Measurements from ENCODE around the gene KRTAP5-7. TPM values are rescaled to one million over a fixed set of nuclear protein-coding genes. Genes with fewer than 3 reads are reported as not detected.

The KRTAP5-7 gene
- total RNA-seq, 2 experiments from 2014 or later = not detected

- H3K9me3 Mint-ChIP-seq = no peaks in the 10 kb centered on the region
- CTCF ChIA-PET = no interaction called here
- H3K27ac Mint-ChIP-seq = no peak overlapping the region
Observed at GRCh38 chr11:71555508-71555907, 28.4 kb downstream of the KRTAP5-7 start.

GRCh38 chr11:71556018-71556417 is 29.0 kb downstream of the KRTAP5-7 start:
- Mint-ChIP-seq H3K27ac (no peak overlapping the region), H3K9me3 (no peaks in the 10 kb centered on the region), H3K4me1 (ENCODE audit: low read depth) (no peaks in the 10 kb centered on the region), H3K4me3 (no peak overlapping the region), H3K36me3 (ENCODE audit: low read depth) (no peaks in the 10 kb centered on the region), H3K27me3 (peaks cover 11% of the 10 kb centered on the region)
- TF ChIP-seq CTCF (IDR thresholded peaks at IDR 0.05) = no peak
- ChIA-PET POLR2A (no interaction called here), CTCF (no interaction called here)
- DNase-seq (no peak), ATAC-seq (no peak)
- intact Hi-C loops (cut with micrococcal nuclease) = no loop called here

More at GRCh38 chr11:71555508-71555907, 28.4 kb downstream of the KRTAP5-7 start:
- Mint-ChIP-seq H3K27me3 (peaks cover 8% of the 10 kb centered on the region), H3K4me3 (no peak overlapping the region), H3K36me3 (ENCODE audit: low read depth) (no peaks in the 10 kb centered on the region), H3K4me1 (ENCODE audit: low read depth) (no peaks in the 10 kb centered on the region)
- POLR2A ChIA-PET = no interaction called here
- no peak for TF ChIP-seq CTCF (IDR thresholded peaks at IDR 0.05)
- intact Hi-C loops (cut with micrococcal nuclease) = no loop called here
- ATAC-seq (no peak), DNase-seq (no peak)

GRCh38 chr11:71557257-71557656 is 30.2 kb downstream of the KRTAP5-7 start:
- no peak for DNase-seq
- no peak for ATAC-seq
- no peak overlapping the region for H3K4me3 Mint-ChIP-seq
- no peak for TF ChIP-seq CTCF (IDR thresholded peaks at IDR 0.05)
- peaks cover 17% of the 10 kb centered on the region for H3K27me3 Mint-ChIP-seq
- CTCF ChIA-PET = no interaction called here
- intact Hi-C loops (cut with micrococcal nuclease) = no loop called here
- H3K36me3 Mint-ChIP-seq (ENCODE audit: low read depth) = no peaks in the 10 kb centered on the region
- no peaks in the 10 kb centered on the region for H3K9me3 Mint-ChIP-seq
- H3K27ac Mint-ChIP-seq = no peak overlapping the region
- H3K4me1 Mint-ChIP-seq (ENCODE audit: low read depth) = no peaks in the 10 kb centered on the region
- POLR2A ChIA-PET = no interaction called here

GRCh38 chr11:71558996-71559395 is 31.9 kb downstream of the KRTAP5-7 start:
- POLR2A ChIA-PET = interaction anchor here (0.5 kb wide), 1 partner anchor 1107 kb away, joined by 3 read pairs; no protein-coding TSS in a partner anchor
- peaks cover 25% of the 10 kb centered on the region for H3K27me3 Mint-ChIP-seq
- H3K36me3 Mint-ChIP-seq (ENCODE audit: low read depth) = no peaks in the 10 kb centered on the region

GRCh38 chr11:71562120-71562519 is 35.1 kb downstream of the KRTAP5-7 start:
- TF ChIP-seq CTCF (IDR thresholded peaks at IDR 0.05) = no peak
- ATAC-seq (no peak), DNase-seq (no peak)
- no peak overlapping the region for H3K27ac Mint-ChIP-seq
- H3K27me3 Mint-ChIP-seq = peaks cover 38% of the 10 kb centered on the region
- POLR2A ChIA-PET = no interaction called here
- no peaks in the 10 kb centered on the region for H3K9me3 Mint-ChIP-seq
- CTCF ChIA-PET = no interaction called here
- no peaks in the 10 kb centered on the region for H3K4me1 Mint-ChIP-seq (ENCODE audit: low read depth)
- intact Hi-C loops (cut with micrococcal nuclease) = no loop called here
- no peaks in the 10 kb centered on the region for H3K36me3 Mint-ChIP-seq (ENCODE audit: low read depth)
- no peak overlapping the region for H3K4me3 Mint-ChIP-seq

More at GRCh38 chr11:71558996-71559395, 31.9 kb downstream of the KRTAP5-7 start:
- no peak for ATAC-seq
- intact Hi-C loops (cut with micrococcal nuclease) = no loop called here
- CTCF ChIA-PET = no interaction called here
- no peak overlapping the region for H3K4me3 Mint-ChIP-seq
- no peaks in the 10 kb centered on the region for H3K4me1 Mint-ChIP-seq (ENCODE audit: low read depth)
- no peak overlapping the region for H3K27ac Mint-ChIP-seq
- no peaks in the 10 kb centered on the region for H3K9me3 Mint-ChIP-seq
- no peak for DNase-seq
- TF ChIP-seq CTCF (IDR thresholded peaks at IDR 0.05) = no peak
